Chondrocyte (in vitro differentiated cells): ENCODE measurements around the gene LARP1B. TPM values are rescaled to one million over a fixed set of nuclear protein-coding genes. Genes with fewer than 3 reads are reported as not detected.

Experiments used
- DNase-seq: peaks from one replicate; pipeline ENCODE4 v3.0.0; 2021; ENCODE audit warnings: mixed read lengths, low spot score
- H3K27ac Mint-ChIP-seq: one replicate; pipeline ENCODE4 v1.8.0; 2021; ENCODE audit warnings: mild to moderate bottlenecking, moderate library complexity, mixed read lengths; ENCODE audit not compliant: unreplicated experiment
- H3K27me3 Mint-ChIP-seq: 2 replicates; pipeline ENCODE4 v1.8.0; 2021; ENCODE audit warnings: low read depth, mixed read lengths
- H3K36me3 Mint-ChIP-seq: 2 replicates; pipeline ENCODE4 v1.8.0; 2021; ENCODE audit warnings: low read depth, mixed read lengths
- H3K4me1 Mint-ChIP-seq: 2 replicates; pipeline ENCODE4 v1.8.0; 2021; ENCODE audit warnings: low read depth, mild to moderate bottlenecking, mixed read lengths
- H3K4me3 Mint-ChIP-seq: one replicate; pipeline ENCODE4 v1.8.0; 2021; ENCODE audit warnings: mild to moderate bottlenecking, moderate library complexity, mixed read lengths; ENCODE audit not compliant: unreplicated experiment
- H3K9me3 Mint-ChIP-seq: 2 replicates; pipeline ENCODE4 v1.8.0; 2021; ENCODE audit warnings: low read depth, mixed read lengths
- CTCF ChIP-seq: fragments of 200-600 bp; sonication (generic); IDR thresholded peaks from 2 replicates; pipeline ENCODE4 v1.5.0; 2021; ENCODE audit warnings: antibody characterized with exemption, mild to moderate bottlenecking, moderate library complexity
- total RNA-seq: library from RNA; stranded (reverse); gene quantifications from 3 replicates; pipeline ENCODE4 v1.2.1, GENCODE V29; 2021

LARP1B gene
- total RNA-seq, 1 donor from 2014 or later: 21.9 TPM

- Mint-ChIP-seq H3K27me3 (no peaks in the 10 kb centered on the region), H3K9me3 (no peaks in the 10 kb centered on the region), H3K4me3 (no peak overlapping the region), H3K36me3 (peaks cover 5% of the 10 kb centered on the region), H3K27ac (no peak overlapping the region), H3K4me1 (peaks cover 3% of the 10 kb centered on the region)
- TF ChIP-seq CTCF: no peak
- no peak for DNase-seq
These were observed 115.5 kb downstream of the LARP1B start for GRCh38 chr4:128176643-128177042.

GRCh38 chr4:128177498-128177897 is 116.4 kb downstream of the LARP1B start:
- no peak for TF ChIP-seq CTCF
- DNase-seq: no peak
- H3K27me3 Mint-ChIP-seq: no peaks in the 10 kb centered on the region
- no peak overlapping the region for H3K27ac Mint-ChIP-seq
- H3K4me3 Mint-ChIP-seq: no peak overlapping the region
- H3K36me3 Mint-ChIP-seq: peaks cover 8% of the 10 kb centered on the region
- peaks cover 3% of the 10 kb centered on the region for H3K4me1 Mint-ChIP-seq
- H3K9me3 Mint-ChIP-seq: peaks cover under 1% of the 10 kb centered on the region

- peaks cover 28% of the 10 kb centered on the region for H3K36me3 Mint-ChIP-seq
- H3K27me3 Mint-ChIP-seq: no peaks in the 10 kb centered on the region
These were observed 125.5 kb downstream of the LARP1B start for GRCh38 chr4:128186623-128187022.

GRCh38 chr4:128191115-128191781 is 130.1 kb downstream of the LARP1B start:
- DNase-seq: no peak
- Mint-ChIP-seq H3K27ac (peak overlapping the region; percentile 58), H3K4me1 (peaks cover 24% of the 10 kb centered on the region), H3K36me3 (peaks cover 14% of the 10 kb centered on the region), H3K27me3 (no peaks in the 10 kb centered on the region), H3K4me3 (no peak overlapping the region), H3K9me3 (peaks cover 9% of the 10 kb centered on the region)
- TF ChIP-seq CTCF: peak; percentile 98

More at GRCh38 chr4:128186623-128187022, 125.5 kb downstream of the LARP1B start:
- Mint-ChIP-seq H3K4me3 (no peak overlapping the region), H3K9me3 (peaks cover 26% of the 10 kb centered on the region), H3K4me1 (peaks cover 20% of the 10 kb centered on the region), H3K27ac (no peak overlapping the region)
- no peak for DNase-seq
- TF ChIP-seq CTCF: no peak

GRCh38 chr4:128220286-128221235 is 159.4 kb downstream of the LARP1B start:
- Mint-ChIP-seq H3K4me1 (peaks cover 41% of the 10 kb centered on the region), H3K27me3 (no peaks in the 10 kb centered on the region), H3K4me3 (no peak overlapping the region), H3K27ac (peak overlapping the region; percentile 71), H3K36me3 (peaks cover 3% of the 10 kb centered on the region), H3K9me3 (no peaks in the 10 kb centered on the region)
- TF ChIP-seq CTCF: peak; percentile 83
- DNase-seq: no peak
